Activated B cell treated with CpG ODN at 0.5 μM for 24 hours (primary cell): ENCODE measurements around the gene CPNE4. TPM values are rescaled to one million over a fixed set of nuclear protein-coding genes. Genes with fewer than 3 reads are reported as not detected.

Source experiments
- ATAC-seq: fragments of 200-7000 bp; cut with Tn5 transposase; one replicate; pipeline ENCODE4 v1.10.0; 2021; ENCODE audit warnings: low read depth, mild to moderate bottlenecking, moderate library complexity
- CTCF ChIA-PET: fragments of 350-600 bp; sonication (Branson Sonifier 250); formaldehyde crosslinking; loops from one replicate; lab custom pipeline; 2021; ENCODE audit warnings: antibody characterized with exemption; lab: Charles Lee
- POLR2A ChIA-PET: fragments of 350-600 bp; sonication (Branson Sonifier 250); formaldehyde crosslinking; loops from one replicate; lab custom pipeline; 2021; ENCODE audit warnings: antibody characterized with exemption; lab: Charles Lee
- DNase-seq: peaks from one replicate; pipeline ENCODE4 v3.0.0; 2022
- H3K27ac Mint-ChIP-seq: one replicate; pipeline ENCODE4 v1.8.0; 2020; ENCODE audit warnings: mixed read lengths
- H3K27me3 Mint-ChIP-seq: one replicate; pipeline ENCODE4 v1.8.0; 2021; ENCODE audit warnings: mixed read lengths
- H3K36me3 Mint-ChIP-seq: one replicate; pipeline ENCODE4 v1.8.0; 2021; ENCODE audit warnings: low read depth, mixed read lengths
- H3K4me1 Mint-ChIP-seq: one replicate; pipeline ENCODE4 v1.8.0; 2021; ENCODE audit warnings: mixed read lengths
- H3K4me3 Mint-ChIP-seq: one replicate; pipeline ENCODE4 v1.8.0; 2020; ENCODE audit warnings: mild to moderate bottlenecking, mixed read lengths
- H3K9me3 Mint-ChIP-seq: one replicate; pipeline ENCODE4 v1.8.0; 2020; ENCODE audit warnings: mixed read lengths
- CTCF ChIP-seq: fragments of 200-600 bp; IDR thresholded peaks from one replicate; pipeline ENCODE4 v1.8.0; 2022; ENCODE audit warnings: antibody characterized with exemption, mild to moderate bottlenecking
- intact Hi-C: fragments of 100-400 bp; cut with micrococcal nuclease; formaldehyde crosslinking; loops from one replicate; pipeline ENCODE4 v1.15.1; 2024
- total RNA-seq: library from RNA; stranded (reverse); gene quantifications from 2 replicates; pipeline ENCODE4 v1.2.3, GENCODE V29; 2022

The CPNE4 gene
- total RNA-seq, 1 donor from 2014 or later, result not detected

- no peak overlapping the region for H3K27ac Mint-ChIP-seq
- ChIA-PET CTCF (no interaction called here), POLR2A (no interaction called here)
- H3K4me1 Mint-ChIP-seq, result no peaks in the 10 kb centered on the region
- TF ChIP-seq CTCF, result no peak
- no peaks in the 10 kb centered on the region for H3K27me3 Mint-ChIP-seq
- DNase-seq, result no peak
- H3K9me3 Mint-ChIP-seq, result no peaks in the 10 kb centered on the region
- no peaks in the 10 kb centered on the region for H3K36me3 Mint-ChIP-seq
- intact Hi-C loops, result no loop called here
- no peak overlapping the region for H3K4me3 Mint-ChIP-seq
- no peak for ATAC-seq
These were observed 305.2 kb downstream of the CPNE4 start for GRCh38 chr3:131729643-131730017.

GRCh38 chr3:131728898-131729642, 305.7 kb downstream of the CPNE4 start:
- Mint-ChIP-seq H3K4me1 (no peaks in the 10 kb centered on the region), H3K27me3 (no peaks in the 10 kb centered on the region), H3K36me3 (no peaks in the 10 kb centered on the region), H3K9me3 (no peaks in the 10 kb centered on the region), H3K4me3 (no peak overlapping the region), H3K27ac (no peak overlapping the region)
- POLR2A ChIA-PET, result no interaction called here
- CTCF ChIA-PET, result no interaction called here
- no peak for TF ChIP-seq CTCF
- intact Hi-C loops, result no loop called here
- no peak for DNase-seq
- ATAC-seq, result no peak

- no peak for DNase-seq
- no peak for TF ChIP-seq CTCF
- no peaks in the 10 kb centered on the region for H3K4me1 Mint-ChIP-seq
- H3K4me3 Mint-ChIP-seq, result no peak overlapping the region
- no peaks in the 10 kb centered on the region for H3K9me3 Mint-ChIP-seq
- CTCF ChIA-PET, result no interaction called here
- no peak for ATAC-seq
- H3K36me3 Mint-ChIP-seq, result no peaks in the 10 kb centered on the region
- POLR2A ChIA-PET, result no interaction called here
- no peak overlapping the region for H3K27ac Mint-ChIP-seq
- H3K27me3 Mint-ChIP-seq, result peaks cover 3% of the 10 kb centered on the region
- intact Hi-C loops, result no loop called here
These were observed 309.4 kb downstream of the CPNE4 start for GRCh38 chr3:131725414-131725813.

DNA sequence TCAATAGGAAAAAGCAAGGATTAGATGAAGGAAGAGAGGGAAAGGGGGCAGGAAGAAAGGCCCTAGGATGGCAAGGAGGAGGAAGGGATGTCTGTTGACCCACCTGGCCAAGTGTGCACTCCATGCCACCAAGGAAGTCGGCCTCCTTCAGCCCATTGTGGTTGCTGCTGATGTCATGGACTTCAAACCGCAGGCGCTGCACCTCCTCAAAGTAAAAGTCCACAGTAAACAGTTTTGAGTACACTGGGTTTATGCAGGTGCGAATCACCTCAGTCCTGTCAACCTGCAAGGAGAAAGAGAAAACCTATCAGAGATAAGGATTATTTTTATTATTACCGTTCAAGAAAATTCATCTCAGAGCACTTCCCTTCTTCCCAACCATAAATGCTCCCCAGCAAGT, 311.5 kb downstream of the CPNE4 start:
- ChIA-PET CTCF (no interaction called here), POLR2A (no interaction called here)
- ATAC-seq, result no peak
- no peak for TF ChIP-seq CTCF
- H3K27me3 Mint-ChIP-seq, result peaks cover 3% of the 10 kb centered on the region
- no peak overlapping the region for H3K27ac Mint-ChIP-seq
- H3K4me3 Mint-ChIP-seq, result no peak overlapping the region
- H3K36me3 Mint-ChIP-seq, result no peaks in the 10 kb centered on the region
- no peaks in the 10 kb centered on the region for H3K4me1 Mint-ChIP-seq
- no peak for DNase-seq
- H3K9me3 Mint-ChIP-seq, result no peaks in the 10 kb centered on the region
- intact Hi-C loops, result no loop called here

DNA sequence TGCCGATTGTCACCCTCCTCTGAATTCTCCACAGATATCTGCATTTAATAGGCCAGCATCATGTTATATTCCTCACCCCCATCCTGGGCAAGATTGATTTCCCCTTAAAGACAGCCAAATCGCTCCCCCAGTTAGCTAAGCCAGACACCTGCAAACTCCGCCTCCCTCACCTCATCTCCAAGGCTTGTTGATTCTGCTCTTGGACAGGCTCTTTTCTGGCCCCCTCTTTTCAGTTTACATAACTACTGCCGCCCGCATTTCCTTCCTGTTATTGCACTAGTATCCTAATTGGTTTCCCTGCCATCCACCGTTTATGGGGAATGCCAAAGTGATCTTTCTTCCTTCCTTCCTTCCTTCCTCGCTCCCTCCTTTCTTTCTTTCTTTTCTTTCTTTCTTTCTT, 317.3 kb downstream of the CPNE4 start:
- intact Hi-C loops, result no loop called here
- no peak for TF ChIP-seq CTCF
- Mint-ChIP-seq H3K36me3 (no peaks in the 10 kb centered on the region), H3K4me3 (no peak overlapping the region), H3K4me1 (no peaks in the 10 kb centered on the region), H3K9me3 (no peaks in the 10 kb centered on the region), H3K27ac (no peak overlapping the region), H3K27me3 (peaks cover 2% of the 10 kb centered on the region)
- ChIA-PET POLR2A (no interaction called here), CTCF (interaction anchor here (0.7 kb wide), 1 partner anchor 312 kb away, joined by 3 read pairs; no protein-coding TSS in a partner anchor)
- no peak for ATAC-seq
- DNase-seq, result no peak
